Right lobe of liver (tissue), 6 donors: ENCODE data around the gene ENPP5. TPM values are rescaled to one million over a fixed set of nuclear protein-coding genes. Genes with fewer than 3 reads are reported as not detected.
"Not testable (repeated sequence)": the region's sequence is repeated elsewhere in the genome, so short reads cannot be mapped to it uniquely, and the experiment has no call there.

Experiments
- ATAC-seq, 4 donors: fragments of 200-7000 bp; cut with Tn5 transposase; one replicate each; pipeline ENCODE4 v1.9.1; 2020; ENCODE audit warnings: mild to moderate bottlenecking in 4 of 4, moderate library complexity in 4 of 4
- DNase-seq, 3 donors: peaks; one replicate each; pipeline ENCODE4 v3.0.0-alpha.2; 2020
- H3K27ac ChIP-seq, 3 donors: fragments of 200-600 bp; one replicate each; pipeline ENCODE4 v1.8.0; 2022
- H3K27me3 ChIP-seq, 2 donors: fragments of 200-600 bp; one replicate each; pipeline ENCODE4 v1.8.0; 2022
- H3K36me3 ChIP-seq, 4 donors: fragments of 200-600 bp; sonication (generic) in 1 of 4; one replicate each; pipeline versions ENCODE4 v1.5.1 to v1.8.0; 2017 to 2022; ENCODE audit warnings: control low read depth in 1 of 4
- H3K4me1 ChIP-seq, 4 donors: fragments of 200-600 bp; sonication (generic) in 1 of 4; one replicate each; pipeline versions ENCODE4 v1.5.1 to v1.8.0; 2017 to 2022; ENCODE audit warnings: control low read depth in 1 of 4
- H3K4me3 ChIP-seq, 3 donors: fragments of 200-600 bp; one replicate each; pipeline ENCODE4 v1.8.0; 2022
- H3K9me3 ChIP-seq, 4 donors: fragments of 200-600 bp; sonication (generic) in 1 of 4; one replicate each; pipeline versions ENCODE4 v1.5.1 to v1.8.0; 2017 to 2022; ENCODE audit warnings: control low read depth in 1 of 4
- POLR2A ChIP-seq: fragments of 450-650 bp; IDR thresholded peaks from one replicate; pipeline ENCODE4 v1.6.1; 2017; ENCODE audit warnings: antibody characterized with exemption, mild to moderate bottlenecking
- WGBS: methylation state at CpG from one replicate; pipeline ENCODE4 v1.1.6; 2018; ENCODE audit warnings: low coverage, low lambda C conversion rate; ENCODE audit not compliant: insufficient coverage; ENCODE audit errors: missing lambda C conversion rate; 5-methylcytosine and 5-hydroxymethylcytosine counted together
- intact Hi-C, 2 donors: fragments of 100-400 bp; cut with DNase I; formaldehyde crosslinking; loops; one replicate each; pipeline versions ENCODE4 v1.11.2 to v1.14.1; 2022
- total RNA-seq, 6 experiments: library from RNA; depleted of rRNA in 2 of 6; stranded (reverse); fragments of >200 nt in 2 of 6; fragmentation: NEBNext Ultra II Directional in 3 of 6; extraction: Animal tissue kit (Norgen Biotek cat#: 25700) in 3 of 6; gene quantifications; one replicate each; pipeline versions ENCODE4 v1.1.0 to v1.2.4, GENCODE V29; 2016 to 2023
- TF ChIP-seq, protein P1 (sequence below), 4 donors: fragments of 200-600 bp in 3 of 4; fragments of 450-650 bp in 1 of 4; IDR thresholded peaks; one replicate each; pipeline versions ENCODE4 v1.5.1 to v1.8.0; 2016 to 2022; ENCODE audit warnings: antibody characterized with exemption in 4 of 4, mild to moderate bottlenecking in 2 of 4
- donor health status: DM: no; HTN: yes; CAD: no.
- donor health status: DM: no; HTN: no; CAD: no.
- donor health status: DM: no; HTN: no; CAD: no.
- donor health status: DM: no; HTN: yes; CAD: no.
- donor health status: DM: no; HTN: yes; CAD: no.

ENPP5 gene
- total RNA-seq, 6 experiments from 2014 or later, result 0.13 to 1.4 (median 0.34) TPM

DNA sequence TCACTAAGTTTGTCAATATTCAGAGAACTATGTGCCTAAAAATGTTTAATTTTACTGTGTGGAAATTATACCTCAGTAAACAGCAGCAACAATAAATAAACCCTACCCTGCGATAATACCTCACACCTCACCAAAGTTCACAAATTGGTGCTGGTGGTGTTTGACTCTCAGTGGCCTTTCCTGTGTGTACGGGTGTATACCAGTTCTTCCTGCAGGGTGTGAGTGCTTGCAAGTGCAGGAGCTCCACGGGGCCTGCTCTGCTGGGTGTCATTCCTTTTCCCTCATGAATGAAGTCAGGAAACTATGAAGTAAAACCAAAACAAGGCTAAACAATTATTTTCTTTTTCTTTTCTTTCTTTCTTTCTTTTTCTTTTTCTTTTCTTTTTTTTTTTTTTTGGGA lies 4.1 kb upstream of the ENPP5 start:
- DNase-seq (no peak), ATAC-seq (peak in 2 of 4 donors; percentile 7 to 30)
- Histone ChIP-seq H3K27ac (no peak overlapping the region), H3K4me3 (no peak overlapping the region), H3K9me3 (no peaks in the 10 kb centered on the region), H3K36me3 (no peaks in the 10 kb centered on the region), H3K4me1 (peaks cover 0 to 8% (median 0%) of the 10 kb centered on the region in 4 donors), H3K27me3 (no peaks in the 10 kb centered on the region)
- WGBS, result 22% methylated on average over 3 of the region's 3 CpGs
- TF ChIP-seq, protein P1, sequence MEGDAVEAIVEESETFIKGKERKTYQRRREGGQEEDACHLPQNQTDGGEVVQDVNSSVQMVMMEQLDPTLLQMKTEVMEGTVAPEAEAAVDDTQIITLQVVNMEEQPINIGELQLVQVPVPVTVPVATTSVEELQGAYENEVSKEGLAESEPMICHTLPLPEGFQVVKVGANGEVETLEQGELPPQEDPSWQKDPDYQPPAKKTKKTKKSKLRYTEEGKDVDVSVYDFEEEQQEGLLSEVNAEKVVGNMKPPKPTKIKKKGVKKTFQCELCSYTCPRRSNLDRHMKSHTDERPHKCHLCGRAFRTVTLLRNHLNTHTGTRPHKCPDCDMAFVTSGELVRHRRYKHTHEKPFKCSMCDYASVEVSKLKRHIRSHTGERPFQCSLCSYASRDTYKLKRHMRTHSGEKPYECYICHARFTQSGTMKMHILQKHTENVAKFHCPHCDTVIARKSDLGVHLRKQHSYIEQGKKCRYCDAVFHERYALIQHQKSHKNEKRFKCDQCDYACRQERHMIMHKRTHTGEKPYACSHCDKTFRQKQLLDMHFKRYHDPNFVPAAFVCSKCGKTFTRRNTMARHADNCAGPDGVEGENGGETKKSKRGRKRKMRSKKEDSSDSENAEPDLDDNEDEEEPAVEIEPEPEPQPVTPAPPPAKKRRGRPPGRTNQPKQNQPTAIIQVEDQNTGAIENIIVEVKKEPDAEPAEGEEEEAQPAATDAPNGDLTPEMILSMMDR (IDR thresholded peaks at IDR 0.05), result no peak
- TF ChIP-seq POLR2A, result no peak
- intact Hi-C loops, result no loop called here

DNA sequence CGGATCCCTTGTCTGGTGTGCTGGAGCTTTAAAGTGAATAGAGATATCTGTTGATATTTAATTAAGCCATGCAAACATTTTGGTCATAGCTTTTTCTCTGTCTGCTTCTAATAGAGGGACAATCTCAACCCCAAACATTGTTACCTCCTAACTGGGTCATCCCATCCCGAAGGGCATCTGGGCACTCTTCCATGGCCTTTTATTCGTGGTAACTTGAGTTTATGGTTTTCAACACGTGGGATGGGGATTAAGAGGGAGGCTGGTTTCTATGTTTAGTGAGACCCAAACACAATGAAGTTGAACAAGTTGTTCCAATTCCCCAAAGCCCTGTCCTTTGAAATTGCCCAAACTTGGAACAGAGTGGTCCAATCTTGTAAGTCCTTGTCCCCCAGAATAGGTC lies 1.4 kb upstream of the ENPP5 start:
- Histone ChIP-seq H3K9me3 (no peaks in the 10 kb centered on the region), H3K36me3 (no peaks in the 10 kb centered on the region), H3K27me3 (no peaks in the 10 kb centered on the region), H3K4me1 (peaks cover 0 to 8% (median 0%) of the 10 kb centered on the region in 4 donors), H3K27ac (no peak overlapping the region), H3K4me3 (no peak overlapping the region)
- no peak for TF ChIP-seq POLR2A
- TF ChIP-seq, protein P1 (IDR thresholded peaks at IDR 0.05), result no peak
- WGBS, result 67% methylated on average over 4 of the region's 4 CpGs
- ATAC-seq, result no peak
- DNase-seq, result no peak
- intact Hi-C loops, result no loop called here

DNA sequence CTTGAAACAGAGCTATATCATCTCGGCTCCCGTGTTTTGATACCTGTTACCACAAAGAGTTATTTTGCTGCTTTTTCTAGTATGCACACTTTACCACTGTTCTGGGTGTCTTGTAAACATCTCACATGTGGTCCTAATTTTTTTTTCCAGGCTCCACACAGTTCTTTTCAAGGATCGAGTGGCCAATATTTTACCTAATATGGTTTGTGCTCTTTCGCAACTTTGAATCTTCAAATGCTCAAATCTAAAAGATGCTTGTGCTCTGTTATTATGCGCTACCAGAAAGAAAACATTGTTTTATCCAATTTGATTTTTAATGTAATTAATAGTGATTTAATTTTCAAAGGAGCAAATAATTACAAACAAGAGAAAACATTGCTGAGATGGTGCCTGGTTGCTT lies 10.7 kb downstream of the ENPP5 start:
- Histone ChIP-seq H3K9me3 (no peaks in the 10 kb centered on the region), H3K4me1 (no peaks in the 10 kb centered on the region), H3K27ac (no peak overlapping the region), H3K4me3 (no peak overlapping the region), H3K36me3 (no peaks in the 10 kb centered on the region), H3K27me3 (no peaks in the 10 kb centered on the region)
- WGBS, result 89% methylated on average over 5 of the region's 5 CpGs
- intact Hi-C loops, result no loop called here
- no peak for TF ChIP-seq POLR2A
- TF ChIP-seq, protein P1 (IDR thresholded peaks at IDR 0.05), result no peak
- ATAC-seq, result no peak
- DNase-seq, result no peak

GRCh38 chr6:46159229-46159628 lies 11.6 kb downstream of the ENPP5 start:
- DNase-seq (no peak), ATAC-seq (no peak)
- TF ChIP-seq, protein P1 (IDR thresholded peaks at IDR 0.05), result no peak
- TF ChIP-seq POLR2A, result no peak
- H3K27ac ChIP-seq, result no peak overlapping the region
- no peaks in the 10 kb centered on the region for H3K27me3 ChIP-seq
- no peak overlapping the region for H3K4me3 ChIP-seq
- H3K9me3 ChIP-seq, result no peaks in the 10 kb centered on the region
- H3K4me1 ChIP-seq, result no peaks in the 10 kb centered on the region
- intact Hi-C loops, result no loop called here
- H3K36me3 ChIP-seq, result no peaks in the 10 kb centered on the region

DNA sequence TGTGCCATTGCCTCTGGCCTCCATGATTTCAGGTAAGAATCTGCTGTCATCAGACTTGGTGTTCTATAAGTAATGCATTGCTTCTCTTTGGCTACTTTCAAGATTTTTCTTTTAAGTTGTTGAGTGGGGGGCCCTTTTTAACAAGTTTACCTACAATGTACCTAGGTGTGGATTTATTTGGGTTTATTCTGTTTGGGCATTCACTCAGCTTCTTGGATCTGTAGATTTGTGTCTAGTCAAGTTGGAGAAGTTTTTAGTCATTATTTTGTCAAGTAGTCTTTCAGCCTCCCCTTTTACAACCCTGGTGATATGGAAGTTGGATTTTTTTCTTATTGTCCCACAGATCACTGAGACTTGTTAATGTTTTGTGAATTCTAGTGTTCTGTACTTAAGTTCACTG lies 14.1 kb downstream of the ENPP5 start:
- intact Hi-C loops, result no loop called here

DNA sequence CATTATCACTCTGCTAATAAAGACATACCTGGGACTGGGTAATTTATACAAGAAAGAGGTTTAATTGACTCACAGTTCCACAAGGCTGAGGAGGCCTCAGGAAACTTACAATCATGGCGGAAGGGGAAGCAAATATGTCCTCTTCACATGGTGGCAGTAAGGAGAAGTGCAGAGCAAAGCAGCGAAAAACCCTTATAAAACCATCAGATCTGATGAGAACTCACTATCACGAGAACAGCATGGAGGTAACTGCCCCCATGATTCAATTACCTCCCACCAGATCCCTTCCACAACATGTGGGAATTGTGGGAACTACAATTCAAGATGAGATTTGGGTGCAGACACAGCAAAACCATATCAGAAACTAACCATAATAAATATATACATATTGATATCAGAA lies 21.7 kb downstream of the ENPP5 start:
- H3K36me3 ChIP-seq, intact Hi-C loops, H3K27ac ChIP-seq, ATAC-seq, H3K9me3 ChIP-seq, H3K4me3 ChIP-seq, DNase-seq, H3K4me1 ChIP-seq, H3K27me3 ChIP-seq: not testable (repeated sequence)
- 78% methylated on average over 3 of the region's 3 CpGs for WGBS

More for the DNA sequence above, 14.1 kb downstream of the ENPP5 start:
- TF ChIP-seq, protein P1 (IDR thresholded peaks at IDR 0.05), result no peak
- no peak for TF ChIP-seq POLR2A
- no peaks in the 10 kb centered on the region for H3K4me1 ChIP-seq
- DNase-seq (no peak), ATAC-seq (no peak)
- no peak overlapping the region for H3K4me3 ChIP-seq
- H3K27me3 ChIP-seq, result no peaks in the 10 kb centered on the region
- no peaks in the 10 kb centered on the region for H3K36me3 ChIP-seq
- no peak overlapping the region for H3K27ac ChIP-seq
- H3K9me3 ChIP-seq, result no peaks in the 10 kb centered on the region
